ENCODE measurements around the gene DEFB132.

DEFB132 gene

DNA sequence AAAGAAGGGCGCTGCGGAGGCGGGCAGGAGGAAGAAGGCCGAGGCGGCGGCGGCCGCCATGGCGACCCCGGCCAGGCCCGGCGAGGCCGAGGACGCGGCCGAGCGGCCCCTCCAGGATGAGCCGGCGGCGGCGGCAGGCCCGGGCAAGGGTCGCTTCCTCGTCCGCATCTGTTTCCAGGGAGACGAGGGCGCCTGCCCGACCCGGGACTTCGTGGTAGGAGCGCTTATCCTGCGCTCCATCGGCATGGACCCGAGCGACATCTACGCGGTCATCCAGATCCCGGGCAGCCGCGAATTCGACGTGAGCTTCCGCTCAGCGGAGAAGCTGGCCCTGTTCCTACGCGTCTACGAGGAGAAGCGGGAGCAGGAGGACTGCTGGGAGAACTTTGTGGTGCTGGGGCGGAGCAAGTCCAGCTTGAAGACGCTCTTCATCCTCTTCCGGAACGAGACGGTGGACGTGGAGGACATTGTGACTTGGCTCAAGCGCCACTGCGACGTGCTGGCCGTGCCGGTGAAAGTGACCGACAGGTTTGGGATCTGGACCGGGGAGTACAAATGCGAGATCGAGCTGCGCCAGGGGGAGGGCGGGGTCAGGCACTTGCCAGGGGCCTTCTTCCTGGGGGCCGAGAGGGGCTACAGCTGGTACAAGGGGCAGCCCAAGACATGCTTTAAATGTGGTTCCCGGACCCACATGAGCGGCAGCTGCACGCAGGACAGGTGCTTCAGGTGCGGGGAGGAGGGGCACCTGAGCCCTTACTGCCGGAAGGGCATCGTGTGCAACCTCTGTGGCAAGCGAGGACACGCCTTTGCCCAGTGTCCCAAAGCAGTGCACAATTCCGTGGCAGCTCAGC is 40.6 kb downstream of the DEFB132 start:
- Mint-ChIP-seq H3K36me3 (ENCODE audit: low read depth) (peaks cover 37% of the 10 kb centered on the region), H3K27me3 (peaks cover 2% of the 10 kb centered on the region), H3K27ac (peak overlapping the region; percentile 99), H3K9me3 (no peaks in the 10 kb centered on the region), H3K4me3 (peak overlapping the region; percentile 100), H3K4me1 (peaks cover 55% of the 10 kb centered on the region)
- ATAC-seq (peak; percentile 44), DNase-seq (peak; percentile 54)

DNA sequence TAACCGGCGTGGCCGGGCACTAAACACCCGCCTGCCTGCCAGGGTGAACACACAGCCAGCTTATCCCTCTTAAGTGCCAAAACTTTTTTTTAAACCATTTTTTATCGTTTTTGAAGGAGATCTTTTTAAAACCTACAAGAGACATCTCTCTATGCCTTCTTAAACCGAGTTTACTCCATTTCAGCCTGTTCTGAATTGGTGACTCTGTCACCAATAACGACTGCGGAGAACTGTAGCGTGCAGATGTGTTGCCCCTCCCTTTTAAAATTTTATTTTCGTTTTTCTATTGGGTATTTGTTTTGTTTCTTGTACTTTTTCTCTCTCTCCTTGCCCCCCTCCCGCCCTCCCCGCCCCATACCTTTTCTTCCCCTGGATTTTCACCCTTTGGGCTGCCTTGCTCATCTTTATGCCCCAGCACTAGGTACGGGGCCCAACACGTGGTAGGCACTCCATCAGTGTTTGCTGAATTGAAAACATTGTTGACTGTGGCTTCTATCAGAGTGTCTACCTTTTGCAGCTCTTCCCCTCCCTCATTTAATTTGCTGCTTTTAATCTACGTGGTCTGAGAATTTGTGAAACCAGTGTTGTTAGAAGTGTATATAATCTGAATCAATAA is 41.4 kb downstream of the DEFB132 start:
- Mint-ChIP-seq H3K9me3 (no peaks in the 10 kb centered on the region), H3K36me3 (ENCODE audit: low read depth) (peaks cover 37% of the 10 kb centered on the region), H3K27me3 (peaks cover 2% of the 10 kb centered on the region), H3K4me1 (peaks cover 55% of the 10 kb centered on the region), H3K4me3 (peak overlapping the region; percentile 100), H3K27ac (peak overlapping the region; percentile 99)
- ATAC-seq, result no peak
- no peak for DNase-seq

DNA sequence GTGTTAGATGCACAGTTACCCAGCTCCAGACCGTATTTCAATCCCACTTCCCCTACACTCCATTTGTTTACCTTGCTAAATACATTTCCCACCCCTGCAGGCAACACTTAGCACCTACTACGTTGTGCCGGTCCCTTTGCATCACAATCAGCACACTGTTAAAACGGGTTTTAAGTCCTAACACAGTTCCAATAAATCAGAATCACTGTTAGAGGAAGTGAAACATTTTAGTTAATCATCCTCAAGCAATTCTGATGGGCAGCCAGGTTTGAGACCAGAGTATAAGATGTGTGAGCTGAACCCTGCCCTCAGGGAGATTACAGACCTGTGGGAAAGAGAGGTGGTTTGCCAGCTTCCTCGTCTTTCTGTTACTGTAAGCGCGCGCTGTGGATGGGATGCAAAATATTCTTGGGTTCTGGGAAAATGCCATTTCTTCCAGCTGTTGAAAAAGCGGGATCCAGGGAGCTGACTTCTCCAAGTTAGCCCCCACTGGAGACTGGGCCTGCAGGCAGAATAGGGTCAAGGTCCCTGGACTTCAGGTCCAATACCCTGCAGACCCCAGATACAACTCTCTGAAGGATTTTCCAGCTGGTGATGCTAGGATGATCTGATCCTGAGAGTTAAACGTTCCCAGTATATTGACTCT is 42.9 kb downstream of the DEFB132 start:
- H3K4me1 Mint-ChIP-seq, result peaks cover 55% of the 10 kb centered on the region
- no peaks in the 10 kb centered on the region for H3K9me3 Mint-ChIP-seq
- ATAC-seq (no peak), DNase-seq (no peak)
- peak overlapping the region; percentile 100 for H3K4me3 Mint-ChIP-seq
- H3K27me3 Mint-ChIP-seq, result peaks cover 2% of the 10 kb centered on the region
- peaks cover 37% of the 10 kb centered on the region for H3K36me3 Mint-ChIP-seq (ENCODE audit: low read depth)
- peak overlapping the region; percentile 78 for H3K27ac Mint-ChIP-seq

DNA sequence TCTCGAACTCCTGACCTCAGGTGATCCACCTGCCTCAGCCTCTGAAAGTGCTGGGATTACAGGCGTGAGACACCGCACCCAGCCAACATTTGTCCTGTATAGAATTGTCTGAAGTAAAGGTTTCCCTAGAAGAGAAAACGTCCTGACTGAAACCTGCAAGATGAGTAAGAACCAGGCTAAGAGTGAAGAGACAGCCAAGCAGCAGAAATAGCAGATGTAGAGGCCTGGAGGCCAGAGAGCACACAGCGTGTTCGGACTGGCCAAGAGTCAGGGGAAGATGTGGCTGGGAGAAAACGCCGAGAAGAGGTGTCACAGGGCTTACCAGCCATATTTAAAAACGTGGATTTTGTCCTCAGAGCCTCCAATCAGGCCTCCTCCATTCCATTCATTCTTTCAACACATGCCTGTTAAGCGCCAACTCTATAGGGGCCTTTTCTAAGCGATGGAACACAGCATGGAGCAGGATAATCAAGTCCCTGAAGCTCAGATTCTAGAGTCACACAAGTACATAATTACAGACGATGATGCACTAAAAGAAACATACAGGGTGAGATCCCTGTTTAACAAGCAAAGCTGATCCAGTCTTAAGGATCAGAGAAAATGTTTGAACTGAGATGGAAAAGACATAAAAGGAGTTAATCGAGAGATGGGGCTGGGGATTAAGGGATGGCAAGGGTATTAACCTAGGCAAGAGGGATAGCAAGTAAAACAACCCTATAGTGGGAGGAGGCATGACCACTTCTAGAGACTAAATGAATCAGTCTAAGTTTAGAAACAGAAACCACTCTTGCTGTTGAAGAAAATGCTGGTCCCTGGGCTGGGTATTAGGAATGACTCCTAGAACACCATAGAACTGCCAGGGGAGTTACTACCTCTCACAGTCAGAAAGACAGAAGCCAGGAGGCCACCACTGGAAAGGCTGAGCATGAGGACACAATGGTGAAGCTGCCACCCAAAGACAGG is 44.6 kb downstream of the DEFB132 start:
- Mint-ChIP-seq H3K4me3 (no peak overlapping the region), H3K9me3 (no peaks in the 10 kb centered on the region), H3K36me3 (ENCODE audit: low read depth) (peaks cover 37% of the 10 kb centered on the region), H3K4me1 (peaks cover 41% of the 10 kb centered on the region), H3K27ac (no peak overlapping the region), H3K27me3 (peaks cover 2% of the 10 kb centered on the region)
- DNase-seq (no peak), ATAC-seq (peak; percentile 41)

DNA sequence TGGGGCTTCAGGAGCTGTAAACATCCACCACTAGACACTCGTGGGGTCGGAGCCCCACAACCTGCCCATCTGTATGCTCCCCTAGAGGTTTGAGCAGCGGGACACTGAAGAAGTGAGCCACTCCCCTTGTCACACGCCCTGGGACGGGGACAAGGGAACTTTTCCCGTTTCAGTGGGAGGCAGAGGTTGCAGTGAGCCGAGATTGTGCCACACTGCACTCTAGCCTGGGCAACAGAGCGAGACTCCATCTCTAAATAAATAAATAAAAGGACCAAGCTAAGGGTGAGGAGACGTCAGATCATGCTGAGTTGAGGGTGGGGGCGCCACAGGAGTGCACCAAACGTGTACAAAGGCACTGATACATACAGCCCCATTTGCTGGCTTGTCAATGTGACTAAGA is 48.2 kb downstream of the DEFB132 start:
- no peak for ATAC-seq
- H3K27ac Mint-ChIP-seq, result no peak overlapping the region
- no peaks in the 10 kb centered on the region for H3K27me3 Mint-ChIP-seq
- peaks cover 30% of the 10 kb centered on the region for H3K4me1 Mint-ChIP-seq
- no peak overlapping the region for H3K4me3 Mint-ChIP-seq
- H3K36me3 Mint-ChIP-seq (ENCODE audit: low read depth), result peaks cover 11% of the 10 kb centered on the region
- no peak for DNase-seq
- H3K9me3 Mint-ChIP-seq, result no peaks in the 10 kb centered on the region

DNA sequence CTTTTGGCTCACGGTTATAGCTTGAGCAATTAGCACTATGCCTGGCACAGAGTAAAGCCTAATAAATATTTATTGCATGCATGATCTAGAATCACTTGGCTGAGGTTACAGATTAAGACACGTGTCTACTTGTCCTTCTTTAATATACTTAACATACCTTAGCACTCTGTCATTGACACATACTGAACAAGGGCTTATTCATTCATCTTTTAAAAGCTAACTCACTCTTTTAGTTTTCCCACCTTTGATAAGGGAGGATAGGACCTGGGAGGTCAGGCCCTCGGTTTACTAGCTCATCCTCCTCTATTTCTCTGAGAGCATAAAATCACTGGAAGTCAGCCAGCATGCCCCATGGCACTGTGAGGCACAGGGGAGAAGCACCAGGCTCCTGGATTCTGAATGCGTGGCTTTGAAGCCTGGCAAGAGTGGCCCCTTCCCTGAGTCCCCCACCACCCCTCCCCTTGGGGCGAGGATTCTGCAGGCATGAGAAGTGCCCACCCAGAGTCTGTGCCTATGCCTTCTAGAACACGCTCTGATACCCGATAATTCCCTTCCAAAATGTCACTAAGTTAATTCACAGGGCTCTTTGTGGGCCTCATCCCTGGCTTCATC is 51.0 kb downstream of the DEFB132 start:
- no peak overlapping the region for H3K4me3 Mint-ChIP-seq
- no peak for DNase-seq
- no peaks in the 10 kb centered on the region for H3K36me3 Mint-ChIP-seq (ENCODE audit: low read depth)
- no peak for ATAC-seq
- H3K9me3 Mint-ChIP-seq, result no peaks in the 10 kb centered on the region
- no peak overlapping the region for H3K27ac Mint-ChIP-seq
- H3K4me1 Mint-ChIP-seq, result peaks cover 16% of the 10 kb centered on the region
- H3K27me3 Mint-ChIP-seq, result no peaks in the 10 kb centered on the region

DNA sequence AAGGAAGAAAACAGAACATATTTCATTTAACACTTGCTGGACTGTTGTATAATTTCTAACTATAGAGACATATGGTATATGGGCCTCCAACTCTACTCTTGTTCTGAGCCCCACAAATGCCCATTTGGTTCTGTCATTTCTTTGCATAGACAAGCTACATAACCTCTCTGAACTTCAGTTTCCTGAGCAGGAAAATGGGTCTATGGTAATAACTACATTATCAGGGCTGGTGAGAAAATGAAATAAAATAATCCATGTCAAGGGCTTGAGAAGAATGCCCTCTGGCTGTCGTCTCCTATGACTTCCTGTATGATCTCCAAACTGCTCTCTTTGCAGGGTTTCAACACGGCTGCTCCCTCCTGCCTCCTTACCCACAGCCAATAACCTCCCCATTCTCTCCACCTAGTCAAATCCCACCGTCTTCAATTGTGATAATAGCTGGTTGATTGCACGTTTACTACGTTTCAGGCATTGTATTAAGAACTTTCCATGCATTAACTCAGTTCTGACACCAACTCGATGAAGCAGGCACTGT is 51.8 kb downstream of the DEFB132 start:
- Mint-ChIP-seq H3K27ac (no peak overlapping the region), H3K36me3 (ENCODE audit: low read depth) (no peaks in the 10 kb centered on the region), H3K9me3 (no peaks in the 10 kb centered on the region), H3K27me3 (no peaks in the 10 kb centered on the region), H3K4me1 (peaks cover 16% of the 10 kb centered on the region), H3K4me3 (peak overlapping the region; percentile 1)
- ATAC-seq, result no peak
- no peak for DNase-seq

DNA sequence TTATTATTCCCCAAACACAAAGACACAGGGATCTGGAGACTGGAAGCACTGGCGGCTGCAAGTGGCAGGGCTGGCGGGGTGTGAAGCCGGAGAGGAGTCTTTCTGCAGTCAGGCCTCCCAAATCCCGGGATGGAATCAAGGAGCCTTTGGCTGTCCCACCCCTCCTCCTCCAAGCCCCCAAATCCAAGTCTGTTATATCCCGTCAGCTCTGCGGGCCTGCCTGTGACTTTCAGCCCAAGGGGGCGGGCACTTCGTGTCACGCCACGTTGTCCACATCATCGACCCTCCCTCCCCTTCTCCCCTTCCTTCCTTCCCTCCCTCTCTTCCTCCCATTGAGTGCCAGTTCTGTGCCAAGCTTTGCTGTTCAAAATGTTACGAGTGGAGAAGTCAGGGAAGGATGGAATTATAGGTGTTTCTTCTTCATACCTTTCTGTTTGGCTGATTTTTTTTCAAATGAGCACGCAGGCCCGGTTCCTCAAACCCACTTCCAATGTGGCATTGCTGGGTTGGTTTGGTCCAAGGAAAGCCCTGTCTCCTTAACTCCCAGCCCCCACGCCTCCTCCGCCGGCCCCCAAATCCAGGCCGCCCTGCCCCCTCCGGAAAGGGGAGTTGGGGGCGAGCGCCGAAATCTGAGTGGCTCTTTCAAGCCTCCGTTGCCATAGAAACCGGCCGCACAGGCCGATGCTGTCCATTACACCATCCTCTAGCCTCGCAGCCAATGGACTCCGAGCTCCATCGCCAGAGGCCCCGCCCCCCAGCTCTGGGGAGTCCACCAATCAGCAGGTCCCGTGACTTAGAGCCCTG is 52.5 kb downstream of the DEFB132 start:
- peak; percentile 98 for ATAC-seq
- Mint-ChIP-seq H3K27ac (peak overlapping the region; percentile 71), H3K36me3 (ENCODE audit: low read depth) (no peaks in the 10 kb centered on the region), H3K9me3 (no peaks in the 10 kb centered on the region), H3K4me3 (peak overlapping the region; percentile 64), H3K4me1 (peaks cover 16% of the 10 kb centered on the region), H3K27me3 (no peaks in the 10 kb centered on the region)
- DNase-seq, result peak; percentile 87

DNA sequence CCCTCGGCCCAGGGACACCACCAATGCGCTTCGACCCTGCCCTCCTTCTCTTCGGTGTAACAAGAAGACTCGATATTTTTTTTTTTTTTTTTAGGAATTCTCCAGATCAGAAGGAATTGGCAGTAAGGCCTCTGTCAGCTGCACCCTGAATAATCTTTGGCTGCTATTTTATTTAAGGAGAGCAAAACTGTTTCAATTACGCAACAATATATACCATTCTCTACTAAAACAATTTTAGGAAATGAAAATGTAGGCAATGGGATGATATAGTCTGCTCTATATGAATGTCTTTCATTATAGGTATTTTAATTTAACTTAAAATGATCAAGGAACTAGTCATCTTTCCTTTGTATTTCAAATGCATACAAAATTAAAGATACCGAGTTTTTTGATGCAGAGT is 53.1 kb downstream of the DEFB132 start:
- H3K4me1 Mint-ChIP-seq, result peaks cover 16% of the 10 kb centered on the region
- H3K36me3 Mint-ChIP-seq (ENCODE audit: low read depth), result no peaks in the 10 kb centered on the region
- DNase-seq, result no peak
- H3K27me3 Mint-ChIP-seq, result no peaks in the 10 kb centered on the region
- H3K9me3 Mint-ChIP-seq, result no peaks in the 10 kb centered on the region
- no peak for ATAC-seq
- peak overlapping the region; percentile 64 for H3K4me3 Mint-ChIP-seq
- peak overlapping the region; percentile 71 for H3K27ac Mint-ChIP-seq
